Measurements from ENCODE around the gene IQGAP2. TPM values are rescaled to one million over a fixed set of nuclear protein-coding genes. Genes with fewer than 3 reads are reported as not detected.

Gene IQGAP2
- total and polyA plus RNA-seq, 3 donors from 2014 or later: 33.5 to 78.6 (median 60.2) TPM

- TF ChIP-seq, protein P1, sequence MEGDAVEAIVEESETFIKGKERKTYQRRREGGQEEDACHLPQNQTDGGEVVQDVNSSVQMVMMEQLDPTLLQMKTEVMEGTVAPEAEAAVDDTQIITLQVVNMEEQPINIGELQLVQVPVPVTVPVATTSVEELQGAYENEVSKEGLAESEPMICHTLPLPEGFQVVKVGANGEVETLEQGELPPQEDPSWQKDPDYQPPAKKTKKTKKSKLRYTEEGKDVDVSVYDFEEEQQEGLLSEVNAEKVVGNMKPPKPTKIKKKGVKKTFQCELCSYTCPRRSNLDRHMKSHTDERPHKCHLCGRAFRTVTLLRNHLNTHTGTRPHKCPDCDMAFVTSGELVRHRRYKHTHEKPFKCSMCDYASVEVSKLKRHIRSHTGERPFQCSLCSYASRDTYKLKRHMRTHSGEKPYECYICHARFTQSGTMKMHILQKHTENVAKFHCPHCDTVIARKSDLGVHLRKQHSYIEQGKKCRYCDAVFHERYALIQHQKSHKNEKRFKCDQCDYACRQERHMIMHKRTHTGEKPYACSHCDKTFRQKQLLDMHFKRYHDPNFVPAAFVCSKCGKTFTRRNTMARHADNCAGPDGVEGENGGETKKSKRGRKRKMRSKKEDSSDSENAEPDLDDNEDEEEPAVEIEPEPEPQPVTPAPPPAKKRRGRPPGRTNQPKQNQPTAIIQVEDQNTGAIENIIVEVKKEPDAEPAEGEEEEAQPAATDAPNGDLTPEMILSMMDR (IDR thresholded peaks at IDR 0.05): no peak
- no peak for TF ChIP-seq POLR2A (IDR thresholded peaks at IDR 0.05)
- Histone ChIP-seq H3K9me3 (no peaks in the 10 kb centered on the region), H3K4me1 (peaks cover 3% of the 10 kb centered on the region), H3K4me3 (peak overlapping the region in 1 of 2 donors; percentile 2), H3K36me3 (ENCODE audit: low read depth, missing control alignments) (no peaks in the 10 kb centered on the region), H3K27ac (peak overlapping the region; percentile 53 to 55), H3K27me3 (no peaks in the 10 kb centered on the region)
- peak; percentile 91 for DNase-seq
- 57 to 64% methylated on average over 11 of the region's 11 CpGs for WGBS, 2 donors
- intact Hi-C loops (cut with DNase I; ENCODE audit: low total_unique reads): no loop called here
Observed at GRCh38 chr5:76755779-76756637, 352.9 kb downstream of the IQGAP2 start.

DNA sequence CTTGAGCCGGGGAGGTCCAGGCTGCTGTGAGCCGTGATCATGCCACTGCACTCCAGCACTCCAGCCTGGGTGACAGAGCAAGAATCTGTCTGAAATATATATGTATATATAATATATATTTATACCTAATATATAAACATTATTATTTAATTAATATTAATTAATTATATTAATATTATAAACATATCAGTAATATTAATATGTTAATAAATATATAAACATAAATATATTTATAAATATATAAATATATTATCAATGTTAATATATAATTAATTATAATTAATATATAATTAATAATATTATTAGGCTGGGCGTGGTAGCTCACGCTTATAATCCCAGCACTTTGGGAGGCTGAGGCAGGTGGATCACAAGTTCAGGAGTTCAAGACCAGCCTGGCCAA is 354.0 kb downstream of the IQGAP2 start:
- DNase-seq: no peak
- Histone ChIP-seq H3K36me3 (ENCODE audit: low read depth, missing control alignments) (no peaks in the 10 kb centered on the region), H3K27me3 (no peaks in the 10 kb centered on the region), H3K9me3 (no peaks in the 10 kb centered on the region), H3K4me1 (peaks cover 3% of the 10 kb centered on the region), H3K4me3 (no peak overlapping the region), H3K27ac (peak overlapping the region; percentile 53 to 54)
- WGBS, 2 donors: 91 to 95% methylated on average over 4 of the region's 4 CpGs
- TF ChIP-seq POLR2A (IDR thresholded peaks at IDR 0.05): no peak
- TF ChIP-seq, protein P1 (IDR thresholded peaks at IDR 0.05): no peak
- intact Hi-C loops (cut with DNase I; ENCODE audit: low total_unique reads): no loop called here

Small RNA genes within 50 kb of the gene (small RNA-seq; reads per million reads assigned to genes)
- 0 reads per million in 2 donors for gene RF02154
- 0 reads per million in 2 donors for gene RF02155

Other genes starting within 250 kb of the IQGAP2 start
- gene F2RL2, start 220.1 kb downstream of the IQGAP2 start, total RNA-seq: not detected
- 0.20 TPM for gene F2RL2, start 220.1 kb downstream of the IQGAP2 start, polyA plus RNA-seq (ENCODE audit: insufficient read depth, low read depth, low replicate concordance)

All from testis (tissue), 3 donors.